HG03432 (cell line): ENCODE results near the gene SUB1.

ENCODE experiments used
- ATAC-seq: cut with Tn5 transposase; IDR thresholded peaks from one replicate; pipeline ENCODE4 v1.9.1; 2021; ENCODE audit warnings: mild to moderate bottlenecking, moderate library complexity; ENCODE audit not compliant: unreplicated experiment

The SUB1 gene

DNA sequence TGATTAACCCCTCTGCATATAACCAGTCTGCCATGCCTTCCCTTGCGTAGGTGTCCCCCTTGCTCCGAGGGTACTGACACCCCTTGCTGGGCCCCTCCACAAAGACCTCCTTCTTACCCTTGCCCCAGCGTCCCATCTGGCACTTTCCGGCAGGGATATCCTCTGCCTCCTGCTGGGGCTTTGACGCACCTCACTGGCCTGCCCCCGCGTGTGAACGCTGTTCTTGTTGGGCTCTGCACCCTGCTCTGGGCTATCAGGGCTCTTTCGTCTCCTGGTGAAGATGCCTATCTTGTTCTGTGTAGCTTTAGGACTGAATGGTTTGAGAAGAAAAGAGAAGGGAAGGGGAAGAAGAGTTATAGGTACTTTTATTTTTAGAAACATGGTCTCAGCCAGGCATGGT lies 53.0 kb downstream of the SUB1 start:
- ATAC-seq = no peak

- ATAC-seq = no peak
Observed at GRCh38 chr5:32639943-32640342, 54.6 kb downstream of the SUB1 start.

GRCh38 chr5:32642276-32643002 lies 57.1 kb downstream of the SUB1 start:
- ATAC-seq = no peak

- ATAC-seq = no peak
Observed at GRCh38 chr5:32645246-32645645, 59.9 kb downstream of the SUB1 start.

- no peak for ATAC-seq
Observed at GRCh38 chr5:32646061-32646969, 61.0 kb downstream of the SUB1 start.

DNA sequence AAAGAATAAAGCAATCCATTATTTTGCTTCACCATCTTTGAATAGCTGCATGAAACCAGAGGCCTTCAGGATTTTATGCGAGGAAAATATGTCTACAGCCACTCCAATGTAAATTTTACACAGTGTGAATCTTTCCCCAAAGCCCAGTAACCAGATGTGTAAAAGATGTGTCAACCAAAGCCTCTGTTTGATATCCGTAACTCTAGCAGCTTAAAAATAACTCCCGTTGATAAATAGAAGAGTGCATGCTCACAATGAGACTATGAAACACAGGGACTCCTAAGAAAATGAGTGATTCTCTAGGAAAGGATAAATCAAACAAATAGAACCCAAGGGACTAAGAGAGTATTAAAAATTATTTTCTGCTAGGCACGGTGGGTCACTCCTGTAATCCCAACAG lies 65.7 kb downstream of the SUB1 start:
- no peak for ATAC-seq

DNA sequence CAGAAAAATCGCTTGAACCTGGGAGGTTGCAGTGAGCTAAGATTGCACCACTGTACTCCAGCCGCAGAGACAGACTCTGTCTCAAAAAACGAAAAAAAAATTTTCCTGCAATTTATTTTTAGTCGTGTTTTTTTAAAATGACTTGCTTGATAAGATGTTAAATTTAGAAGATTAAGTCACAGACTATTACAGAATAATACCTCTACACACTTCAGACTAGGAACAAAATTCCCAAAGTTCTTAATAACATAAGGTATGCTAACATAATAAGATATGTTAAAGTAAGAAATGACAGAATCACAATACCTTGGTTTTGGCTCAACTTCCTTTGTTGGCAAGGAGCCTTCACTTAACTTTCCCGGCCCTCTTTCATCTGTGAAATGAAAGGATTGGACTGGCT lies 66.3 kb downstream of the SUB1 start:
- no peak for ATAC-seq
